GM15510 (cell line): ENCODE measurements around the gene RCN2.

ENCODE experiments used
- POLR2A ChIP-seq: IDR thresholded peaks from 3 replicates; pipeline ENCODE4 v1.6.1; 2011; ENCODE audit warnings: borderline replicate concordance; ENCODE audit not compliant: insufficient read length; ENCODE audit errors: extremely low read depth

Gene RCN2

DNA sequence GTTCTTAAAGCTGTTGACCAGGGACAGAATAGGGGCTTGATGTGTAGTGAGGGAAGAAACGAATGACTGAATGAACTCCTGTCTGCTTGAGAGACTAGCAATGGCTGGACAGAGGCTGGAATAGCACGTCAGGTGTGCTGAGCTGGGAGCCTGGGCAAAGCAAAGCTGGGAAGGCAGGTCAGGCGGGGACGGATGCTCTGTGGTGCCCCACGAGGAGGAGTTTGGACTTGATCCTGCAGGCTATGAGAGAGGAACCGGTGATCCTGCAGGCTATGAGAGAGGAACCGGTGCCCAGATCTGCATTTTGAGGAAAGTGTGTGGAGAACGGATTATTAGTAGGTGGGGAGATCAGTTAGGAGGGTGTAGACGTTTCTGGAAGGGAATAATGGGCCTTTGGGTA lies 32.0 kb downstream of the RCN2 start:
- no peak for TF ChIP-seq POLR2A

DNA sequence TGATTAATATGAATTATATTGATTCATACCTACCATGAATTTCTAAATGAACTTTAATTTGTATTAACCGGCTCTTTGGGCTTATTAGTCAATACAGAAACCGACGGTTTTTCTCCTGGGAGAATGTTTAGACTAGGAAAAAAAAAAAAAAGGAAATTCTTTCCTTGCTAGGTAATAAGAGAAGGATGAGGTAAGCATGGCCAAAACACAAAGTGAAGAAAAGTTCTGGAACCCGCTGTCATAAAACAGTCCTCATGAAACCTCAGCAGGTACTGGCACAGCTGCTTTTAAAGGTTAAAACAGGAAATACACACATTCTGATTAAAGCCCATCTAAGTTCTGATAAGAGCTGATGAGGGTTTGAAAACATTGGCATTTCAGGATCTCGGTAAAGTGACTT lies 32.6 kb downstream of the RCN2 start:
- no peak for TF ChIP-seq POLR2A

DNA sequence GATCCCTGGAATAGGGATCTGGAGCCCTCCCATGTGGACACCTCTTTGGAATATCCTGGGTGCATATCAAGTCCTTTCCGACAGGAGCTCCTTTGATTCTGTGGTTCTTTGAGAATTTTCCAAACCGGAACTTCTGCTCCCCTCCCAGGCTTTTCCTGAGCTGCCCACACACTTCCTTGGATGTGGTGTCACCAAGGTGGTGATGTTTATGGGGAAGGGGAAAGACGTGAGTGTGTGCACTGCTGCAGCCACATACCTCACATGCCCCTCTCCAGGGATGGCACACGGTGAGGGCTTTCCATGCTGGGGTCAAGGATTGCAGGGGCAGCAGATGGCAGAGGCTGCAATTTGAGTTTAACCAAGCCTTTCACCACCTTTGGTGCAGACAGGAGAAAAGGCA lies 35.5 kb downstream of the RCN2 start:
- TF ChIP-seq POLR2A = no peak

DNA sequence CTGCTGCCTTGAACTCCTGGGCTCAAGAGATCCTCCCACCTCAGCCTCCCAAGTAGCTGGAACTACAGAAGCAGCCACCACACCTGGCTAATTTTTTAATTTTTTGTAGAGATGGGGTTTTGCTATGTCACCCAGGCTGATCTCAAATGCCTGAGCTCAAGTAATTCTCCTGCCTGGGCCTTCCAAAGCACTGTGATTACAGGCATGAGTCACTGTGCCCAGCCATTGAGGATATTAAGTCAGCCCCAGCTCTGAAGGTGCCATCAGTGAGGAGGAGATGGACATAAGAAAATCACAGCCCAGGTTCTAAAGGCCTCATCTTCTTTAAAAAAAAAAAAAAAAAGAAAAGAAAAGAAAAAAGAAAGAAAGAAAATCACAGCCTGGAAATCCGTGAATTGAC lies 36.8 kb downstream of the RCN2 start:
- TF ChIP-seq POLR2A = no peak

DNA sequence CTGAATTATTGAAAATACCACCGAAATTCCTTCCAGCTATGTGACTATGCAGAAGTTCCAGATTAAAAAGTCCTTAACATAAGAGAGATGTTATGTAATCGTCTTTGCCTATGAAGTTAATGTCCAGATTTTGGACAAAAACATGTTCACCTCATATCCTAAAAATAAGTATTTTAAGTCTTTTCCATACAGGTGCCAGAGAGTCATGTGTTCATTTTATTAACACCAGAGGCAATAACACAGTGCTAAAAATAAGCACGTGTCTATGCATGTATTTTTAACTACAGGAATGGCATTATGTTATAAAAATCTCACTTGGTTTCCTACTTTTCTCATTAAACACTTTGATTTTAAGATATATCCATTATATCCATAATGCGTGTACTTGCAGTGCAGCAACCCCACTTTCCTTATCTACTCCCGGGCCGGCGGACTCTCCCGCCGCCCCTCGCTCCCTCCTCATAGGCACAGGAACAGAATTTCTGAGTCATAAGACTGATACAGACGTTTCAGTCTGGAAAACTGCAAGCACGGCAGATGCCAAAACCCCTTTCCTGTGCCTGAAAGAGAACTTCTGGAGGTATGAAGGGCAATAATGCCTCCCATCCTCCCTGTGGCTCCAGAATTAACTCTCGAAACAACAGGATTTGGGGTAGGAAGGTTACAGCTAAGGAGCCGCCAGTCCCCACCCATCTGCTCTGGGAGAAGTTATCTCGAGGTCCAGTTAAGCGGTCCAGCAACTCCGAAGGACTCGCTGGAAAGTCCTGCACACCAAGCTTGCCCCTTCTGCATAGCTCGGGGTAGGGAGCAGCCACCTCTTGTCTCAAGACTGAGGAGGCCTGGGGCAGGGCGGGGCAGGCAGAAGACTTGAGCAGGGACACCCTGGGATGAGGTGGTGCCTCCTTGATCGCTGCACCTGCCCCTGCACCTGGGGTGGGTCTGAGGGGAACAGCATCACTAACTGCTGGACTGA lies 41.1 kb downstream of the RCN2 start:
- TF ChIP-seq POLR2A = no peak

DNA sequence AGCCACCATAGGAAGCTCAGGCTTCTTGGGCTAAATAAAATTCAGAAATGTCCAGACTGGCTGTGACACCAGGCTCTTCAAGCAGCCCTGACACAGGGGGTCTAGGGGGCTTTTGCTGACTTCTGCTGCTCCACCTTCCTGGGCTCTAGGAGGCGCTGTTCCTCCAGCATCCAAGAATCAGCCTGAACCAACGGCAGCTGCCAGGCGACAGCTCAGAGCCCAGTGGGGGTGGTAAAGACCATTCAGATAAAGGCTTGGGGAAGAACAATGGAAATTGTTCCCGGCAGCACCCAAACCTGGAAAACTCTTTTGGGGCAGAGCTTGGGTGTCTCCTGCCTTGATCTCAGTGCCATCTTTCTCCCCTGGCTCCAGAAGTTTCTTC lies 41.8 kb downstream of the RCN2 start:
- no peak for TF ChIP-seq POLR2A

DNA sequence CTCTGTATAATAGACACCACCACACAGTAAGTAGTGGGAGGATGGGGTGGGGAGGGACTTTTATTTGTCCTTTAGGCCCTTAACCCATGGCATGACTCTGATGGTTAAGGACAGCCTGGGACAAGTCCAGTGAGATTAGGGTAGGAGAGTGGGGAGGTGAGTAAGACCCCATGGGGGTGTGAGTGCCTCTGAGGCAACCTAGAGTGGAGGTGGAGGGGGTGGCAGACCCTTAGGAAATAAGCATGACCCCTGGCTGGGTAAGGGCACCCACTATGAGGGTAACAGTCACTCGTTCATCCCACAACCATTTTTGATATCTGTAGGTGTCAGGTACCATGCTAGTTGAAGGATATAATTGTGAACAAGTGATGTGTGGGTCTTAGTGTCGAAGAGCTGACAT lies 42.4 kb downstream of the RCN2 start:
- TF ChIP-seq POLR2A = no peak

DNA sequence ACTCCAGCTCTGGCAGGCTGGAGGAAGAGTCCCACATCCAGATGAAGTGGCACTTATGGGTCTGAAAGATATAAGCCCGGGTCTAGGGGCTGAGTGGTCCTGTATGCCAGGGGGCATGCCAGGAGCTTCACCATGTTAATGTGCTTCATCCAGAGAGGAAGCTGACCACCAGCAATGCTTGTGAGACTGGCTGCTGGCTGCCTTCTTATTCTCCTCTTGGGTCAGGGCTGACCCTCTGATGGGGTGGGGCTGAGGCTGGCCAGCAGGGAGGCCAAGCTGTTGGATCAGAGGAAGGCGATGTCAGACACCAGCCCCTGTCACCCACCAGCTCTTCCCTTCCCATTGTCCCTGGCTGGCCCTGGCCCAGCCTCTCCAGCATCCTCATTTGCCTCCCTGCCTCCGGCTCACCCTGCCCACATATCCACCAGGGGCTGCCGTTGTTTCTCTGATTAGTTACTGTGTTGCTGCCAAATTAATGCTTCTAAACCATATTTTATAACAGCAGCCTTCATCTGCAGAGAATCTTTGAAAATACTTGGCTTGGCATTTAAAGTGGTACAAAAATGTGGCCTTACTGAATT lies 43.0 kb downstream of the RCN2 start:
- no peak for TF ChIP-seq POLR2A

DNA sequence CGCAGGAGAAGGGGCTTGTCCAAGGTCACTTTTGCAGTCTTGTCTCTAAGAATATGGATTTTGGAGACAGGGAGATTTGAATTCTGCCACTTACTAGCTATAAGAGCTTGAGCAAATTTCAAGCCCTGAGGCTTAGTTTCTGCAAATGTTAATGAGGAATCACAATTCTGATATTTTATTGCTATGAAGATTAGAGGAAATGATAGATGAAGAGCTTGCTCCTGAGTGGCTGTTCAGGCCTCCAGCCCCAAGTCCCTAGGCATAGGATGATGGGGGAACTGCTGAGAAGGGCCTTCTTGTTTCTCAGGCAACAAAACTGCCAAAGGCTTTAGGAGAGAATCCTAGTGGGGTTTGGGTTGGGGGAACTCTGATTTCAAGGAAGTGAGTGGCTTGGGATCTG lies 44.6 kb downstream of the RCN2 start:
- TF ChIP-seq POLR2A = no peak

DNA sequence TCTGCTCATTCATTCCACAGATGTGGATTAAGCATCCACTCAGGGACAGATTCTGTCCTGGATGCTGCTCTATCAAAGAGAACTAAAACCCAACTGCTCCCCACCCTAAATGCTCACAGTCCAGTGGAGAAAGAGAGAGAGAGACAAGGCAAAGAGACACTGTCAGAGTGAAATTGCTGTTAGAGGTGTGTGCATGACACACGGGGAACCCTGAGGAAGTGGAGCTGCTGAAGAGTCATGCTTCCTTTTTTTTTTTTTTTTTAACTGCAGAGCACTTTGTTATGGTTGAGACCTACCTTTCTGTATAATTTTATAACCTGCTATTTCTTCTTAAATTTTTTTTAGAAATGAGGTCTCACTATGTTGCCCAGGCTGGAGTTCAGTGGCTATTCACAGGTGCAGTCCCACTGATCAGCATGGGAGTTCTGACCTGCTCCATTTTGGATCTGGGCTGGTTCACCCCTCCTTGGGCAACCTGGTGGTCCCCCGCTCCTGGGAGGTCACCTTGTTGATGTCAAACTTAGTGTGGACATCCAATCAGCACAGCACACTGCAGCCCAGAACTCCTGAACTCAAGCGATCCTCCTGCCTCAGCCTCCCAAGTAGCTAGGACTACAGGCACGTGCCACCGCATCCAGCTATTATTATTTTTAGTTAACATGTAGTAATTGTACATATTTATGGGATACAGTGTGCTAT lies 45.2 kb downstream of the RCN2 start:
- no peak for TF ChIP-seq POLR2A

DNA sequence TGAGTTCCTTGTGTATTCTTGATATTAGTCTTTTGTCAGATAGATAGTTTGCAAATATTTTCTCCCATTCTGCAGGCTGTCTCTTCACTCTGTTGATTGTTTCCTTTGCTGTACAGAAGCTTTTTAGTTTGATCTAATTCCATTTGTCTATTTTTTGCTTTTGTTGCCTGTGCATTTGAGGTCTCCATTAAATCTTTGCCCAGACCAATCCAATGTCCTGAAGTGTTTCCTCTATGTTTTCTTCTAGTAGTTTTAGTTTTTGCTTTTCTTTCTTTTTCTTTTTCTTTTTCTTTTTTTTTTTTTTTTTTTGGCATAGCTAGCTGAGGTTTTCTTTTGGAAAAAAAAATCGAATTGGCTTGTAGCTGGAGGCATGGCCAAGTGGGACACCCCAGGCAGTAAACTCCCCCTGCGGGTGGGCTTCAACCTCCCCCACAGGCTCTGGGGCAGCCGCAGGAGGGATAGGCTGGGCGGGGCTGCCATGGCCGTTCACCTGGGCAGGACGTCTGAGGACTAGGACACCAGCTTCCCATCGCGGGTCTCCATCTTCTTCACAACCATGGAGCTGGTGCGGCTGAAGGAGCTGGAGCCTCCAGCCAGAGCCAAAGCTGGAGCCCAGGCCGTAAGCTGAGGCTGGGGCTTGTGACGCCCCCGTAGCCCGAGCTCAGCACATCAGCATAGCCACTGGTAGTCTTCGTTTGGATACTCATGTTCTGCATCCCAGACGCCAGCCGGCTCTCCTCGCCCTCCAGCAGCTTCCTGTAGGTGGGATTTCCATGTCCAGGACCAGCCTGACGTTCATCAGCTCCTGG lies 47.2 kb downstream of the RCN2 start:
- no peak for TF ChIP-seq POLR2A

DNA sequence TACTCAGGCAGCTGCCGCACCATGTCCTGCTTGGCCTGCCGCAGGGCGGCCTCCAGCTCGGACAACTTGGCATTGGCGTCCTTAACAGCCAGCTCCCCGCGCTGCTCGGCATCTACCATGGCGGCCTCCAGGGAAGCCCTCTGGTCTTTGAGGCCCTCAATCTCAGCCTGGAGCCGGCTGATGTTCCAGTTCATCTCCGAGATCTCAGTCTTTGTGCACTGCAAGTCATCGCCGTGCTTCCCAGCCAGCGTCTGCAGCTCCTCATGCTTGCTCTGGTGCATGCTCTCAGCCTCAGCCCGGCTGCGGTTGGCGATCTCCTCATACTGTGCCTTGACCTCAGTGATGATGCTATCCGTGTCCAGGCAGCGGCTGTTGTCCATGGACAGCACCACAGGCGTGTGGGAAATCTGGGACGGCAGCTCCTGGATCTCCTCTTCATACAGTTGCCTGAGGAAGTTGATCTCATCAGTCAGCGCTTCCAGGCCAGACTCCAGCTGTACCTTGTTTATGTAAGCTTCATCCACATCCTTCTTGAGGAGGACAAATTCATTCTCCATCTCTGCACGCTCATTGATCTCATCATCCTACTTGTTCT lies 47.9 kb downstream of the RCN2 start:
- no peak for TF ChIP-seq POLR2A

DNA sequence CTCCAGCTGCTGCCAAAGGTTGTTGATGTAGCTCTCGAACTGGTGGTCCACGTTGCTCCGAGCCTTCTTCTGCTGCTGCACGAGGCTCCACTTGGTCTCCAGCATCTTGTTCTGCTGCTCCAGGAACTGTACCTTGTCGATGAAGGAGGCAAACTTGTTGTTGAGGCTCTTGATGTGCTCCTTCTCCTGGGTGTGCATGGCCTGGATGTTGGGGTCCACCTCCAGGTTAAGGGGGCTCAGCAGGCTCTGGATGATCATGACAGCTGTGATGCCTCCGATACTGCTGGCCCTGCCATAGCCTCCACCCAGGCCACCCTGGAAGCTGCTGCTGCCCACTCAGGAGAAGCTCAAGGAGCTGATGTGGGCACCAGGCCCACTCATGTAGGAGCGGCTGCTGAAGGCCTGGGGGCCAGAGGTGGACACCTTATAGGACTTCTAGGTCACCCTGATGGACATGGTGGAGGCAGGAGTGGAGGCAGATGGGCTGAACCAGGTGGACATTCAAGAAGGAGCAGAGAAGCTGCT lies 48.5 kb downstream of the RCN2 start:
- no peak for TF ChIP-seq POLR2A

DNA sequence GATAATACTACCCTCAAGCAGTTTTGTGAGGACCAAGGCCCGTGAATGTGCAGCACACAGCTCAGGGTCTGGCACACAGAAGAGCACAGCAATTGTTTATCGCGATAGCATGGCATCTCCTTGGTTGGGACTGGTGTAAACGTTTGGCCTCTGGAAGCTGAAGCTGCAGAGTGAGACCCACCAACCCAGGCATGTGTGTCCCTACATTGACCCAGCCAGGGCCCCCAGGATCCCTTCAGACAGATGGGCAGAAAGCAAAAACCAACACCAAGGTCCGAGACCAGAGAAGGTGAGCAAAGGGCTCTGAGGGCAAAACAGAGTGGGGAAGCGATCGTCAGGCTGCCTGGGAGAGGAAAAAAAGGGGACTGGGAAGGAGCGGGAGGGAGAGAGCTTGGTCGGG lies 50.8 kb downstream of the RCN2 start:
- TF ChIP-seq POLR2A = no peak

DNA sequence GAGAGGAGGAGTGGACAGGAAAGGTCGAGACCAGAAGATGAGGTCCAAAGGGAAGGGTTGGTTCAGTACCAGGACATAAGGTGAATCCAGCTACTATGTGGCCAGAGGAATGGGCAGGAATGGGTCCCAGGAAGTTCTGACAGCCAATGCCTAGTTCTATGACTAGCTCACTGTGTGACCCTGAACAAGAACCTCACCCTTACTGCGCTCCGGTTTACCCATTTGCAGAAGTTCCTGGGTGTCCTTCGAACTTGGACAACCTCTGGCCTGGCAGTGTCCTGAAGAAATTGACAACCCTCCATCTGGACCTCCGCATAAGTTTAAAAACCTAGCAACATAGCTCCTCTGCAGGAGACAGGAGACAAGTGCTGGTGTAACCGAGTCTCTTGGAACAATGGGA lies 51.2 kb downstream of the RCN2 start:
- TF ChIP-seq POLR2A = no peak
